ENCODE data around the gene PARD3B. TPM values are rescaled to one million over a fixed set of nuclear protein-coding genes. Genes with fewer than 3 reads are reported as not detected.

Gene PARD3B
- total and polyA plus RNA-seq, 8 donors = 1.8 to 42.6 (median 15.1) TPM

DNA sequence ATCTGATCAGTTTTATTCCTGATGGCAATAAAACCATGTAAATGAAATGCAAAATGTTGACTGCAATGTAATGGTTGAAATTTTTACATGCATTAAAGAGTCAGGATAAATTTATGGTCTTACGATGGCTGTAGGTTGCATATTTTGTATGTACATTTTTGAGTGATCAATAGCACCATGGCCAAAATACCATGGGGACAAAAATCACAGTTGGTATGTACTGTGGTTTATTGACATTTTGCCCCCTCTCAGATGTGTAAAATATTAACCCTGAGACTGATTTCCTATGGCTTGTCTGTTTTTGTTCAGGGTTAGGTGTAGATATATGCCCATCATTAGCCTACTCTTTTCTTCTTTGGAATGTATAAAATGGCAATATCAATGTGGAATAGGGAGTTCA is 138.1 kb downstream of the PARD3B start:
- DNase-seq = no peak
- no peaks in the 10 kb centered on the region for H3K27me3 ChIP-seq
- intact Hi-C loops (cut with DNase I; ENCODE audit: low total_unique reads) = no loop called here
- WGBS, 5 donors = 89 to 97% (median 95%) methylated on average over 1 of the region's 1 CpG
- no peak overlapping the region for H3K27ac ChIP-seq
- H3K4me1 ChIP-seq = peaks cover 0 to 27% (median 12%) of the 10 kb centered on the region in 4 donors
- TF ChIP-seq CTCF (IDR thresholded peaks at IDR 0.05) (no peak), EP300 (IDR thresholded peaks at IDR 0.05) (no peak), POLR2AphosphoS5 (IDR thresholded peaks at IDR 0.05) (no peak), POLR2A (IDR thresholded peaks at IDR 0.05) (no peak)
- no peaks in the 10 kb centered on the region for H3K36me3 ChIP-seq
- H3K4me3 ChIP-seq = no peak overlapping the region
- H3K9me3 ChIP-seq = no peaks in the 10 kb centered on the region

DNA sequence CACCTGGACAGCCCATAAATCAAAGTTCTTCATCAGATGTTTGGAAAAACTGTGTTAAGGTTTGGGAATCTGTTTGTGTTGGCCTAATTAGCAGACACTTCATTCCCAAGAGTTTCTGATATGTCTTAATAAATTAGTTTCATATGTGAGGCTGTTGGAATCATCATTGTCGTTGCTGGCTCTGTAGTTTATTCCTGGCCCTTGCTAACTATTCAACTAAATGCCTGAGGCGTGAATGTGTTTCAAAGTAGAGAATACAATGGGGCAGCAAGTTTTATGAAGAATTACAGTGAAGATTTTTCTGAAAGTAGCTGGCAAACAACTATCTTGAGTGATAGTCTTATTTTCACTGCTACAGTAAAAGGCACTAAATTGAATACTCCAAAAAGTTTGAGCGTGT is 141.1 kb downstream of the PARD3B start:
- Histone ChIP-seq H3K4me3 (no peak overlapping the region), H3K27ac (no peak overlapping the region), H3K36me3 (no peaks in the 10 kb centered on the region), H3K9me3 (no peaks in the 10 kb centered on the region), H3K4me1 (peaks cover 0 to 17% (median 7%) of the 10 kb centered on the region in 4 donors), H3K27me3 (no peaks in the 10 kb centered on the region)
- intact Hi-C loops (cut with DNase I; ENCODE audit: low total_unique reads) = no loop called here
- no peak for DNase-seq
- no peak for TF ChIP-seq CTCF (IDR thresholded peaks at IDR 0.05)
- no peak for TF ChIP-seq EP300 (IDR thresholded peaks at IDR 0.05)
- no peak for TF ChIP-seq POLR2AphosphoS5 (IDR thresholded peaks at IDR 0.05)
- no peak for TF ChIP-seq POLR2A (IDR thresholded peaks at IDR 0.05)
- 68 to 89% (median 82%) methylated on average over 3 of the region's 3 CpGs for WGBS, 5 donors

DNA sequence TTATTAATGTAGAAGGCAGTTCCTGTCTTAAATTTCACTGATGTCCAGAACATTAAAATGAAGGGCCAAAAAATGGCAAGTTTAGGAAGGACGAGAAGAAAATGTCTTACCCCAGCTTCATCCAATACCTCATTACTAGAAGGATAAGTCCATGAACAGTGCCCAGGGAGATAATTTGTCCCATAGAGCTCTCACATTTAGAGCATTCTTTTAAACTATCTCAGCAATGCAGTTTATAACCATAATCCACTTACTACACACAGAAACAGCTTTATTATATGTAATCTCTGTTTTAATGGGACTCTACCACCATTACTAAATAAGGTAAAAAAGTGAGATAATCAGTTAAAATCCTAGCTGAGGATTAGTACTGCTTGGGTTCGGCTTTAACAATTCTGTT is 142.5 kb downstream of the PARD3B start:
- Histone ChIP-seq H3K36me3 (no peaks in the 10 kb centered on the region), H3K27ac (no peak overlapping the region), H3K27me3 (no peaks in the 10 kb centered on the region), H3K4me3 (no peak overlapping the region), H3K9me3 (no peaks in the 10 kb centered on the region), H3K4me1 (peaks cover 0 to 23% (median 8%) of the 10 kb centered on the region in 4 donors)
- intact Hi-C loops (cut with DNase I; ENCODE audit: low total_unique reads) = no loop called here
- no peak for DNase-seq
- WGBS, 5 donors = 62 to 88% (median 84%) methylated on average over 2 of the region's 2 CpGs
- TF ChIP-seq POLR2A (IDR thresholded peaks at IDR 0.05) = no peak
- no peak for TF ChIP-seq POLR2AphosphoS5 (IDR thresholded peaks at IDR 0.05)
- TF ChIP-seq EP300 (IDR thresholded peaks at IDR 0.05) = no peak
- no peak for TF ChIP-seq CTCF (IDR thresholded peaks at IDR 0.05)

GRCh38 chr2:204691911-204692510 is 146.7 kb downstream of the PARD3B start:
- no peak overlapping the region for H3K27ac ChIP-seq

More at GRCh38 chr2:204691911-204692510, 146.7 kb downstream of the PARD3B start:
- H3K9me3 ChIP-seq = no peaks in the 10 kb centered on the region
- DNase-seq = peak; percentile 49 to 92
- H3K4me3 ChIP-seq = no peak overlapping the region
- intact Hi-C loops (cut with DNase I; ENCODE audit: low total_unique reads) = loop anchor here (10.0 kb wide), 1 partner anchor 367 kb away; no protein-coding TSS in a partner anchor
- peaks cover 0 to 25% (median 10%) of the 10 kb centered on the region in 4 donors for H3K4me1 ChIP-seq
- peak in 5 of 7 experiments; percentile 48 to 66 (median 56) for TF ChIP-seq CTCF (IDR thresholded peaks at IDR 0.05)
- TF ChIP-seq POLR2A (IDR thresholded peaks at IDR 0.05) = no peak
- TF ChIP-seq POLR2AphosphoS5 (IDR thresholded peaks at IDR 0.05) = peak in 1 of 3 donors; percentile 62
- TF ChIP-seq EP300 (IDR thresholded peaks at IDR 0.05) = no peak
- WGBS, 5 donors = 49 to 63% (median 60%) methylated on average over 2 of the region's 2 CpGs
- no peaks in the 10 kb centered on the region for H3K36me3 ChIP-seq
- H3K27me3 ChIP-seq = no peaks in the 10 kb centered on the region

Data from stomach (tissue), 9 donors.